GM18858 (cell line): ENCODE results near the gene CALN1.
"Not testable (repeated sequence)": the region's sequence is repeated elsewhere in the genome, so short reads cannot be mapped to it uniquely, and the experiment has no call there.

Experiments
- ATAC-seq: cut with Tn5 transposase; IDR thresholded peaks from one replicate; pipeline ENCODE4 v1.9.1; 2021; ENCODE audit not compliant: unreplicated experiment

CALN1 gene

DNA sequence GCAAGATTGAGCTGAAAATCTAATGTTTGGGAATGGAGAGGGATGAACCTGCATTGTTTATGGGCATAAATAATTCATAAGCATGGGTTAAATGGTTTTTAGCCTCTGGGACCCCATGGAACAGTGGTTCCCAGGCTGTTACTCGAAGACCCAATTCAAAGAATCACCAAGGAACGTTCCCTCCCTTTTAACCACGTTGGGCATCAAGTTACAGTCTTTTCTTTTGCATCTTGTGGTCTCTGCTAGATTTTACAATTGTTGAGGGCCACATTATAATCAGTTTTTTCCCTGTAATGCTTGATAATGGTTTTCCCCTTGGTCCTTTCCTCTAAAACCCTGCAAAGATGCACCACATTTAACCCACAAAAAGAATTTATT, 2.5 kb downstream of the CALN1 start:
- ATAC-seq: no peak

DNA sequence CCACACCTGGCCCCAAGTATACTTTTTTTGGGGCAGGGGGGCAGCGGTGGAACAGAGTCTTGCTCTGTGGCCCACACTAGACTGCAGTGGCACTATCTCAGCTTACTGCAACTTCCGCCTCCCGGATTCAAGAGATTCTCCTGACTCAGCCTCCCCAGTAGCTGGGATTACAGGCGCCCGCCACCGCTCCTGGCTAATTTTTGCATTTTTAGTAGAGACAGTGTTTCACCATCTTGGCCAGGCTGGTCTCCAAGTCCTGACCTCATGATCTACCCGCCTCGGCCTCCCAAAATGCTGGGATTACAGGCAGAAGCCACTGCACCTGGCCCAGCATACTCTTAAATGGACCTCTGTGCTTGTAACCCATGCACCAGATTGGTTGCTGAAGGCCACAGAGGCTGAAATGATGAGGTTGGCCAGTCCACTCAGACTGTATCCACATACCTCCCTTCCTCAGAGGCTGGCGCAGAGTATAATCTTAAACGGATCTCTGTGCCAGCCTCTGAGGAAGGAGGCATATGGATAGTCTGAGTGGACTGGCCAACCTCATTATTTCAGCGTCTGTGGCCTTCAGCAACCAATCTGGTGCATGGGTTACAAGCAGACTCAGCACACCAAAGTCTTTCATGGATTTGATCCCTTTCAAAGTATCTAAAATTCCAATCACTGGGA, 3.0 kb downstream of the CALN1 start:
- no peak for ATAC-seq

DNA sequence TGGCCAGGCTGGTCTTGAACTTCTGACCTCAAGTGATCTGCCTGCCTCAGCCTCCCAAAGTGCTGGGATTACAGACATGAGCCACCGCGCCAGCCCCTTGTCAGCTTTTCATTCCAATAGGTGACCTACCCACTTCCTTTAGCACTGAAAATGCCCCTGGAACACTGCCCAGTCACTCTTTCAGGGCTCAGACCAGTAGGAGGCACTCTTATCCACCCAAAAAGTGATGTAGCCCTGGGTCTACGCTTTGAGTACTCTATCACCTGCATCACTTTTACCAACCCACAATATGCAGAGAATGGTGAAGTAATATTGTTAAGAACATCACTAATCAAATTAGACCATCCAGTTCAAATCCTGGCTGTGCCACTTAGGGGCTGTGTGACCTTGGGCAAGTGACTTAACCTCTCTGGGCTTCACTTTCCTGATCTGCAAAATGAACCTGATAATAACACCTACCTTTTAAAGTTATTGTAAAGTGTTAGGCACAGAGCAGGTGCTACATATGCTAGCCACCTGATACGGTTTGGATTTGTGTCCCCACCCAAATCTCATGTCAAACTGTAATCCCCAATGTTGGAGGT, 5.2 kb downstream of the CALN1 start:
- no peak for ATAC-seq

DNA sequence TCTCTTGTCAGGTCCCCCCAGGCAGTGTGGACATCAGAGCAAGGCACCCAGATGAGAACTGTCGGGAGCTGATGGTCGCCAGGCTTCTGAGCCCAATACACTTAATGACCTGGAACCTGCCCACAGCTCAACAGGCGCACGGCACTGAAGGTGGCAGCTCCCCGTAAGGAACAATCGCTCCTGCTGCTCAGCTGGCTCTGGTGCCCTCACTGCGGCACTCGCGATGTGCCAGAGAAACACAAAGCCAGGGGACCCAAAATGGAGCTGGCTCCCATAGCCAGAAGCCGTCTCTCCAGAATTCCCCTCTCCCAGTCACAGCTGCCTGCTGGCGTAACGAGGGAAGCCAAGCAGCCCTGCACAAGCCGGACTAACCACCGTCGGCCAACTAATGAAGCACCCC, 6.3 kb downstream of the CALN1 start:
- no peak for ATAC-seq

DNA sequence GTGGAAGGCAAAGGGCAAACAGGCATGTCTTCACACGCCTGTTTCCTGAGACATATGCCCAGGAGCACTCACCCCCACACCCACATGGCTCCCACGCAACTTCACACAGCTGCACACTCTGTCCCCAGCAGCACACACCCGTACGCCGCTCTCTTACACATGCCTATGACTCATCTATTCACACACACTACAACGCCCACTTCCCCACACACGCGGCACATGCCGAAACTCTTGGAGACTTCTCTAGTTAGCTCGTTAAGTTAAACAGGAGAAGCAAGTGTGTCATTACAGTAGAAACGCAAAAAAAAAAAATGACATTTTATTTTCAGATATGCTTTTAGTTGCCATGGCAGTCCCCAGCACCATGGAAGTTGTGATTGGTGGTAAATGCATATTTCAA, 6.7 kb downstream of the CALN1 start:
- no peak for ATAC-seq

DNA sequence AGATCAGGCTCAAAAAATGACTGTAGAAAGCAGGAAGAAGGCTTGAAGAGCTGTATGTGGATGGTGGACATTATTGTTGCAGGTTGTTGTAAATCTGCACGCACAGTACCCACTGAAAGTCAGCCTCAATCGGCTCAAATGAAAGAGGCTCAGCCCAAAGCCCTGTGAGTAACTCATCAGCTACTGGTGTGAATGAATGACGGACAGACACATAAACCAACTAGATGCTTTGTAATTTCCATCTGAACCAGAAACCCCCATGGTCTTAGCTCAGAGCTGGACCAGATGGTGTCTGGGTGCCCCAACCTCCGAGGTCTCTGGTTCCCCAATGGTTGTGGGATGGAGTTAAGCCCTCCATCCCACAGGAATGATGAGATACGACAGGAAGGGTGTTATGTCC, 7.4 kb downstream of the CALN1 start:
- no peak for ATAC-seq

DNA sequence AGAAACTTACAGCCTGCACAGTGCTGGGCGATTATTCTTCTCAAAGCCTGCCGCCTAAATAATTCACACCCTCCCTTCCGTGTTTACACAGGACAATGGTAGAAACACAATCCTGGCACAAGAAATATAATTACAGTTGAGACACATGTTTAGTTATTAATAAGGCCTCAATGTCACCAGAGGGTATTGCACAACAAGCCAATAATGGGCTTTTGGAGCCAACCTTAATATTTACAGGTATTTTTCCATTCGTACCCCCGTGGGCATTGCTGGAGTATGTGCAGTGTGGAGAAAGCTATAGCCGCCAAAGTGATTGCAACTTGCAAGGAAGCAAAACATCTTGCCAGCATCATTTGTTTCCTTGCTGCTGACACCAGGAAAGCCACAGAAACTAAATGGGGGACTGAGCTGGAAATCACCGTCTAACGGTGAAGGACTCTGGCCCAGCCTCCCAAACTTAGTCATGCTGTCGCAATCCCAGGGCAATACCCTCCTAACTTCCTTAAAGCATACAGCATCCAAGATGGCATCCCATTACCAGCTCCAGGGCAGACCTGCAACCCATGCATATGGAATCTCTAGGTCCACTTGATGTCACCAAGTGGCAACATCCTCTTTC, 8.6 kb downstream of the CALN1 start:
- ATAC-seq: no peak

DNA sequence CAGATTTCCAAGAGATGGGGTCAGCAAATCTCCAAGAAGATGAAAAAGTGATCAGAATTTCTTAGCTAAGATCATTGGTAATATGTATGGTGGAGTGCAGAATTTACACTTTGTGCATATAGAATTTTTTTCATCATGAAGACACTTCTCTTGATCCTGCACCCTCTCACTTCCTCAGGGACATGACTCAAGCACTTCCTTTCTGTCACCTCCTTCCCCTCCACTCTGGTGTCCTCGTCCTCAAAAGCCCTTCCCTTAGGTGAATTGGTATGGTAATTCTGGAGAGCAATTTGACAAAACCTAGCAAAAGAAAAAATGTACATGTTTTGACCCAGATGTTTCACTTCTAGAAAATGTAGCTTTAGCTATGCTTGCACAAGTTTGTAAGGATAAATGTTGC, 18.1 kb downstream of the CALN1 start:
- ATAC-seq: no peak

GRCh38 chr7:72391821-72392377, 20.2 kb downstream of the CALN1 start:
- ATAC-seq: no peak

GRCh38 chr7:72386118-72386517, 26.0 kb downstream of the CALN1 start:
- no peak for ATAC-seq

DNA sequence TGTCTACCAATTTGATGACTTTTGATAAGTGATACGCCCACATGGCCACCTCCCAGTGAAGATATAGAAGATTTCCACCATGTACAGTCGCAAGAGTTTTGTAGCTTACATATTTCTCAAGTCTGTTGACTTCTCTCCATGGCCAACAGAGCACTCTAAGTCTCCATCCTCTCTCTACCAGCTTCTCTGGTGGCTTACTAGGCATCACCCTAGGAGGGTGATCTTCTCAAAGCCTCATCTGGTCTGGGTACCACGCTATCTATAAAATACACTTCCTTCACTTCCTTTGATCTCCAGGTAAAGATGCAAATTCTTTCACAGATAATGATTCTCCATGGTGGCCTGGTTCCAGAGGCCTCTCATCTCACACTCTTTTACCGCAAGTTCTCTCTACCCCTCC, 49.9 kb downstream of the CALN1 start:
- ATAC-seq: no peak

GRCh38 chr7:72345208-72345727, 66.9 kb downstream of the CALN1 start:
- ATAC-seq: no peak

- ATAC-seq: no peak
Measured at GRCh38 chr7:72343991-72344390, 68.1 kb downstream of the CALN1 start.

- not testable (repeated sequence) for ATAC-seq
Measured at GRCh38 chr7:72343354-72343753, 68.8 kb downstream of the CALN1 start.

- ATAC-seq: no peak
Measured at GRCh38 chr7:72337390-72338167, 74.6 kb downstream of the CALN1 start.

GRCh38 chr7:72336632-72337389, 75.3 kb downstream of the CALN1 start:
- no peak for ATAC-seq

GRCh38 chr7:72336382-72336631, 75.8 kb downstream of the CALN1 start:
- ATAC-seq: no peak

GRCh38 chr7:72335561-72336381, 76.4 kb downstream of the CALN1 start:
- ATAC-seq: no peak

GRCh38 chr7:72334698-72335097, 77.4 kb downstream of the CALN1 start:
- no peak for ATAC-seq

GRCh38 chr7:72334066-72334465, 78.1 kb downstream of the CALN1 start:
- ATAC-seq: no peak
